Smooth muscle cell (in vitro differentiated cells): ENCODE data around the gene CFD. TPM values are rescaled to one million over a fixed set of nuclear protein-coding genes. Genes with fewer than 3 reads are reported as not detected.
"Not testable (repeated sequence)": the region's sequence is repeated elsewhere in the genome, so short reads cannot be mapped to it uniquely, and the experiment has no call there.

Source experiments
- DNase-seq: peaks from one replicate; lab custom pipeline; 2025; ENCODE audit not compliant: unreplicated experiment; lab: John Stamatoyannopoulos, UW
- H2AFZ ChIP-seq: fragments of 200-600 bp; sonication (generic); 2 replicates; pipeline ENCODE4 v1.6.0; 2016; ENCODE audit warnings: antibody characterized with exemption, low read depth, mild to moderate bottlenecking
- H3F3A ChIP-seq: fragments of 200-600 bp; sonication (generic); 2 replicates; pipeline ENCODE4 v1.6.0; 2017; ENCODE audit warnings: antibody characterized with exemption, low read depth
- H3K27ac ChIP-seq: fragments of 200-600 bp; sonication (generic); 2 replicates; pipeline ENCODE4 v1.5.1; 2016; ENCODE audit warnings: low read depth, mild to moderate bottlenecking
- H3K27me3 ChIP-seq: fragments of 200-600 bp; sonication (generic); 2 replicates; pipeline ENCODE4 v1.6.1; 2016; ENCODE audit warnings: low read depth, mild to moderate bottlenecking
- H3K36me3 ChIP-seq: fragments of 200-600 bp; sonication (generic); 2 replicates; pipeline ENCODE4 v1.5.1; 2016; ENCODE audit warnings: low read depth
- H3K4me1 ChIP-seq: fragments of 200-600 bp; sonication (generic); 2 replicates; pipeline ENCODE4 v1.5.1; 2016; ENCODE audit warnings: low read depth
- H3K4me2 ChIP-seq: fragments of 200-600 bp; sonication (generic); 2 replicates; pipeline ENCODE4 v1.6.0; 2016; ENCODE audit warnings: mild to moderate bottlenecking
- H3K4me3 ChIP-seq: fragments of 200-600 bp; sonication (generic); 2 replicates; pipeline ENCODE4 v1.5.1; 2016; ENCODE audit warnings: mild to moderate bottlenecking
- H3K79me2 ChIP-seq: fragments of 200-600 bp; sonication (generic); 2 replicates; pipeline ENCODE4 v1.6.0; 2016; ENCODE audit warnings: low read depth, mild to moderate bottlenecking
- H3K9ac ChIP-seq: fragments of 200-600 bp; sonication (generic); 2 replicates; pipeline ENCODE4 v1.6.0; 2016; ENCODE audit warnings: low read depth
- H3K9me3 ChIP-seq: fragments of 200-600 bp; sonication (generic); replicated peaks from 2 replicates; pipeline ENCODE4 v1.5.1; 2016; ENCODE audit warnings: low read depth
- H4K20me1 ChIP-seq: fragments of 200-600 bp; sonication (generic); 2 replicates; pipeline ENCODE4 v1.6.0; 2016; ENCODE audit warnings: low read depth
- WGBS: methylation state at CpG from one replicate; pipeline ENCODE4 v1.1.7; 2016; ENCODE audit warnings: low lambda C conversion rate; 5-methylcytosine and 5-hydroxymethylcytosine counted together
- polyA plus RNA-seq: library from polyadenylated mRNA; unstranded; fragments of >200 nt; fragmentation: Nextera tagmentation; extraction: Ambion mirVana; gene quantifications from 2 replicates; pipeline ENCODE4 v1.2.1, GENCODE V29; 2016
- total RNA-seq: library from RNA; depleted of rRNA; stranded (reverse); fragments of >200 nt; gene quantifications from 2 replicates; pipeline ENCODE4 v1.2.3, GENCODE V29; 2014
- TF ChIP-seq, protein P1 (sequence below): fragments of 200-600 bp; sonication (generic); IDR thresholded peaks from 2 replicates; pipeline ENCODE4 v1.5.1; 2017; ENCODE audit warnings: borderline replicate concordance, mild to moderate bottlenecking, antibody characterized with exemption; ENCODE audit not compliant: insufficient read depth, poor library complexity, severe bottlenecking

Gene CFD
- total and polyA plus RNA-seq, 2 experiments from 2014 or later, result 0.34 TPM; not detected in 1

DNA sequence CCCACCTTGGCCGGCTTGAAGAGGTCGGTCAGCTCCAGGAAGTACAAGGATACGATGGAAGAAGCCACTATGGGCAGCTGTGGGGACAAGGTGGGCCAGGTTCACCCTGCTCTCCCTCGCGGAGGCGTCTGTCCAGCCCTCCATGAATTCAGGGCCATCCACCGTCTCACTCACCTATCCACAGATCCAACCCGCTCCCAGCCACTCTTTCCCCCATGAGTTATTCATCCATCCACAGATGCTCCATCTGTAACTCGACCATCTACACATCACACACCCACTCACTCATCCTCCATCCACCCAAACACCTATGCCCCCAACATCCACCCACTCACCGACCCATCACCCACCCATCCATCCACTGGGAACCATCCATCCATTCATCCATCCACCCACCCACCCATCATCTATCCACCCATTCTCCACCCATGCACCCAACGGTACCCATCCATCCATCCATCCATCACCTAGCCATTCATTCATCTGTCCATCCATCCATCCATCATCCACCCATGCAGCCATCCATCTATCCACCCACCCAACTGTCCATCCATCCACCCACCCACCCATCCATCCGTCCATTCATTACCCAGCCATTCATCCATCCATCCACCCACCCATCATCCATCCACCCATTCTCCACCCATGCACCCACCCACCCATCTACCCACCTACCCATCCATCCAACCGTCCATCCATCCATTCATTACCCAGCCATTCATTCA lies 43.5 kb upstream of the CFD start:
- Histone ChIP-seq H3K9me3 (no peaks in the 10 kb centered on the region), H3K4me2 (no peak overlapping the region), H3K9ac (no peak overlapping the region), H3K4me3 (no peak overlapping the region), H2AFZ (no peak overlapping the region), H3K79me2 (no peaks in the 10 kb centered on the region), H4K20me1 (peaks cover 22% of the 10 kb centered on the region), H3F3A (peaks cover 6% of the 10 kb centered on the region), H3K4me1 (no peaks in the 10 kb centered on the region), H3K36me3 (no peaks in the 10 kb centered on the region), H3K27me3 (no peaks in the 10 kb centered on the region), H3K27ac (no peak overlapping the region)
- WGBS, result 97% methylated on average over 11 of the region's 13 CpGs
- TF ChIP-seq, protein P1, sequence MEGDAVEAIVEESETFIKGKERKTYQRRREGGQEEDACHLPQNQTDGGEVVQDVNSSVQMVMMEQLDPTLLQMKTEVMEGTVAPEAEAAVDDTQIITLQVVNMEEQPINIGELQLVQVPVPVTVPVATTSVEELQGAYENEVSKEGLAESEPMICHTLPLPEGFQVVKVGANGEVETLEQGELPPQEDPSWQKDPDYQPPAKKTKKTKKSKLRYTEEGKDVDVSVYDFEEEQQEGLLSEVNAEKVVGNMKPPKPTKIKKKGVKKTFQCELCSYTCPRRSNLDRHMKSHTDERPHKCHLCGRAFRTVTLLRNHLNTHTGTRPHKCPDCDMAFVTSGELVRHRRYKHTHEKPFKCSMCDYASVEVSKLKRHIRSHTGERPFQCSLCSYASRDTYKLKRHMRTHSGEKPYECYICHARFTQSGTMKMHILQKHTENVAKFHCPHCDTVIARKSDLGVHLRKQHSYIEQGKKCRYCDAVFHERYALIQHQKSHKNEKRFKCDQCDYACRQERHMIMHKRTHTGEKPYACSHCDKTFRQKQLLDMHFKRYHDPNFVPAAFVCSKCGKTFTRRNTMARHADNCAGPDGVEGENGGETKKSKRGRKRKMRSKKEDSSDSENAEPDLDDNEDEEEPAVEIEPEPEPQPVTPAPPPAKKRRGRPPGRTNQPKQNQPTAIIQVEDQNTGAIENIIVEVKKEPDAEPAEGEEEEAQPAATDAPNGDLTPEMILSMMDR, result no peak
- no peak for DNase-seq

DNA sequence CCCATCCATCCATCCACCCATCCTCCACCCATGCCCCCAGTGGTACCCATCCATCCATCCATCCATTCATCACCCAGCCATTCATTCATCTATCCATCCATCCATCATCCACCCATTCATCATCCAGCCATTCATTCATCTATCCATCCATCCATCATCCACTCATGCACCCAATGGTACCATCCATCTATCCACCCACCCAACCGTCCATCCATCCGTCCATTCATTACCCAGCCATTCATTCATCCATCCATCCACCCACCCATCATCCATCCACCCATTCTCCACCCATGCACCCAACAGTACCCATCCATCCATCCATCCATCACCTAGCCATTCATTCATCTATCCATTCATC lies 43.0 kb upstream of the CFD start:
- Histone ChIP-seq H4K20me1 (peaks cover 16% of the 10 kb centered on the region), H2AFZ (no peak overlapping the region), H3K9me3 (no peaks in the 10 kb centered on the region), H3K4me1 (no peaks in the 10 kb centered on the region), H3K4me2 (no peak overlapping the region), H3K36me3 (no peaks in the 10 kb centered on the region), H3K27me3 (no peaks in the 10 kb centered on the region), H3K27ac (no peak overlapping the region), H3K4me3 (no peak overlapping the region), H3K9ac (no peak overlapping the region), H3K79me2 (no peaks in the 10 kb centered on the region), H3F3A (peaks cover 1% of the 10 kb centered on the region)
- no peak for DNase-seq
- TF ChIP-seq, protein P1, result no peak
- WGBS, result 96% methylated on average over 2 of the region's 2 CpGs

DNA sequence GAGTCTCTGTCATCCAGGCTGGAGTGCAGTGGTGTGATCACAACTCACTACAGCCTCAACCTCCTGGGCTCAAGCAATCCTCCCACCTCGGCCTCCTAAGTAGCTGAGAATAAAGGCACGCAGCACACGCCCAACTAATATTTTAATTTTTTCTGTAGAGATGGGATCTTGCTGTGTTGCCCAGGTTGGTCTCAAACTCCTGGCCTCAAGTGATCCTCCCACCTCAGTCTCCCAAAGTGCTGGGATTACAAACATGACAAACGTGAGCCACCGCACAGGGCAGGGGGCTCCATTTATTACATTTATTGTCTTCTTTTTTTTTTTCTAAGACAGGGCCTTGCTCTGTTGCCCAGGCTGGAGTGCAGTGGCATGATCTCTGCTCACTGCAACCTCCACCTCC lies 39.3 kb upstream of the CFD start:
- not testable (repeated sequence) for H3K27me3 ChIP-seq, H3F3A ChIP-seq, H3K9ac ChIP-seq, H3K27ac ChIP-seq, H3K9me3 ChIP-seq, H2AFZ ChIP-seq, H4K20me1 ChIP-seq, H3K36me3 ChIP-seq, DNase-seq, H3K79me2 ChIP-seq, H3K4me3 ChIP-seq, H3K4me1 ChIP-seq, H3K4me2 ChIP-seq
- WGBS, result 97% methylated on average over 5 of the region's 5 CpGs

DNA sequence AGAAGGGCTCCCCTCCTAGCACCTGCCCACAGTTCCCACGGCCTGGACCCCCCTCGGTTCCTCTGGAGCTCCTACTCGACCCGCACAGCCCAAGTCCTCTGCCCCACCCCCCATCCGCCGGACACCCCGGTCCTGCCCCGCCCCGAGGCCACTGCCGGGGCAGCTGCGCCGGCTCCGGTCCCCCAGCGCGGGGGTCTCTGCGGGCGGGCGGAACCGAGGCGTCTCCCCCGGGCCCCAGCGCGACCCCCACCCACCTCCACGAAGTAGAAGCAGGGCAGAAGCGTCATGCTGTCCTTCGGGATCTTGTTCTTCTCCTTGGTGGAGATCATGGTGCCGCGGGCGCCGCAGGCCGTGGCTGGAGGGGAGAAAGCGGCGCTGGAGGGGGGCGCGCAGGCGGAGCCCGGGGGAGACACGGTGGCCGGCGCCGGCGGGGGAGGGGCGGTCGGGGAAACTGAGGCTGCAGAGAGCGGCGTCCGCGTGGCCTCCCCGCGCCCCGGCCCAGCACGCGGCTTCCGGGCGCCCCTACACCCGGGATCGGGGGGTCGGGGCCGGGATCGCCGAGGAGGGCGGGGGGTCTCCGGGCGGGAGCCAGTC lies 38.1 kb upstream of the CFD start:
- no peaks in the 10 kb centered on the region for H3K27me3 ChIP-seq
- H3K9me3 ChIP-seq, result no peaks in the 10 kb centered on the region
- no peak overlapping the region for H3K27ac ChIP-seq
- TF ChIP-seq, protein P1, result no peak
- H3K4me2 ChIP-seq, result peak overlapping the region; percentile 100
- DNase-seq, result no peak
- peak overlapping the region; percentile 34 for H3K9ac ChIP-seq
- H3F3A ChIP-seq, result no peaks in the 10 kb centered on the region
- H3K4me1 ChIP-seq, result peaks cover 5% of the 10 kb centered on the region
- no peaks in the 10 kb centered on the region for H3K79me2 ChIP-seq
- peak overlapping the region; percentile 77 for H3K4me3 ChIP-seq
- no peaks in the 10 kb centered on the region for H4K20me1 ChIP-seq
- WGBS, result under 1% methylated on average over 20 of the region's 64 CpGs
- H2AFZ ChIP-seq, result no peak overlapping the region
- no peaks in the 10 kb centered on the region for H3K36me3 ChIP-seq
